Measurements from ENCODE around the gene PPP6C. TPM values are rescaled to one million over a fixed set of nuclear protein-coding genes. Genes with fewer than 3 reads are reported as not detected.
"Not testable (repeated sequence)": the region's sequence is repeated elsewhere in the genome, so short reads cannot be mapped to it uniquely, and the experiment has no call there.

PPP6C gene
- total RNA-seq, 2 donors from 2014 or later, result 28.5 to 32.9 TPM

- no peak for TF ChIP-seq CTCF (IDR thresholded peaks at IDR 0.05)
- H3K27ac ChIP-seq, result no peak overlapping the region
These were observed 44.1 kb upstream of the PPP6C start for GRCh38 chr9:125233678-125234077.

GRCh38 chr9:125227761-125228160 lies 38.2 kb upstream of the PPP6C start:
- Histone ChIP-seq H3K36me3 (peaks cover 21% of the 10 kb centered on the region), H3K27me3 (no peaks in the 10 kb centered on the region), H3K4me1 (no peaks in the 10 kb centered on the region), H3K4me3 (no peak overlapping the region), H3K27ac (no peak overlapping the region), H3K9me3 (no peaks in the 10 kb centered on the region)
- no peak for TF ChIP-seq CTCF (IDR thresholded peaks at IDR 0.05)
- DNase-seq (ENCODE audit: low spot score), result no peak

More at GRCh38 chr9:125233678-125234077, 44.1 kb upstream of the PPP6C start:
- no peak overlapping the region for H3K4me3 ChIP-seq
- H3K36me3 ChIP-seq, result peaks cover 60% of the 10 kb centered on the region
- H3K9me3 ChIP-seq, result no peaks in the 10 kb centered on the region
- DNase-seq (ENCODE audit: low spot score), result no peak
- peaks cover 0 to 40% of the 10 kb centered on the region in 2 donors for H3K4me1 ChIP-seq
- no peaks in the 10 kb centered on the region for H3K27me3 ChIP-seq

GRCh38 chr9:125224858-125225257 lies 35.3 kb upstream of the PPP6C start:
- H3K9me3 ChIP-seq; DNase-seq (ENCODE audit: low spot score); H3K27me3 ChIP-seq; H3K27ac ChIP-seq; H3K4me3 ChIP-seq; H3K4me1 ChIP-seq: not testable (repeated sequence)
- H3K36me3 ChIP-seq, result peaks cover 12% of the 10 kb centered on the region

- H3K27ac ChIP-seq, result no peak overlapping the region
- no peak for TF ChIP-seq CTCF (IDR thresholded peaks at IDR 0.05)
- no peak for DNase-seq (ENCODE audit: low spot score)
- no peaks in the 10 kb centered on the region for H3K36me3 ChIP-seq
- no peak overlapping the region for H3K4me3 ChIP-seq
- no peaks in the 10 kb centered on the region for H3K27me3 ChIP-seq
- no peaks in the 10 kb centered on the region for H3K9me3 ChIP-seq
- H3K4me1 ChIP-seq, result no peaks in the 10 kb centered on the region
These were observed 29.0 kb upstream of the PPP6C start for GRCh38 chr9:125218621-125219020.

- peaks cover 17% of the 10 kb centered on the region for H3K36me3 ChIP-seq
These were observed 24.6 kb upstream of the PPP6C start for GRCh38 chr9:125214186-125214585.

GRCh38 chr9:125204477-125204876 lies 14.9 kb upstream of the PPP6C start:
- DNase-seq (ENCODE audit: low spot score), result no peak
- Histone ChIP-seq H3K27me3 (no peaks in the 10 kb centered on the region), H3K4me3 (no peak overlapping the region), H3K27ac (no peak overlapping the region), H3K9me3 (no peaks in the 10 kb centered on the region), H3K36me3 (peaks cover 21% of the 10 kb centered on the region), H3K4me1 (peaks cover 0 to 9% of the 10 kb centered on the region in 2 donors)
- no peak for TF ChIP-seq CTCF (IDR thresholded peaks at IDR 0.05)

More at GRCh38 chr9:125214186-125214585, 24.6 kb upstream of the PPP6C start:
- Histone ChIP-seq H3K27me3 (no peaks in the 10 kb centered on the region), H3K4me3 (no peak overlapping the region), H3K9me3 (no peaks in the 10 kb centered on the region), H3K27ac (no peak overlapping the region), H3K4me1 (no peaks in the 10 kb centered on the region)
- no peak for TF ChIP-seq CTCF (IDR thresholded peaks at IDR 0.05)
- DNase-seq (ENCODE audit: low spot score), result no peak

All from right atrium auricular region (tissue), 2 donors.